ENCODE data around the gene GCGR.

Gene GCGR

DNA sequence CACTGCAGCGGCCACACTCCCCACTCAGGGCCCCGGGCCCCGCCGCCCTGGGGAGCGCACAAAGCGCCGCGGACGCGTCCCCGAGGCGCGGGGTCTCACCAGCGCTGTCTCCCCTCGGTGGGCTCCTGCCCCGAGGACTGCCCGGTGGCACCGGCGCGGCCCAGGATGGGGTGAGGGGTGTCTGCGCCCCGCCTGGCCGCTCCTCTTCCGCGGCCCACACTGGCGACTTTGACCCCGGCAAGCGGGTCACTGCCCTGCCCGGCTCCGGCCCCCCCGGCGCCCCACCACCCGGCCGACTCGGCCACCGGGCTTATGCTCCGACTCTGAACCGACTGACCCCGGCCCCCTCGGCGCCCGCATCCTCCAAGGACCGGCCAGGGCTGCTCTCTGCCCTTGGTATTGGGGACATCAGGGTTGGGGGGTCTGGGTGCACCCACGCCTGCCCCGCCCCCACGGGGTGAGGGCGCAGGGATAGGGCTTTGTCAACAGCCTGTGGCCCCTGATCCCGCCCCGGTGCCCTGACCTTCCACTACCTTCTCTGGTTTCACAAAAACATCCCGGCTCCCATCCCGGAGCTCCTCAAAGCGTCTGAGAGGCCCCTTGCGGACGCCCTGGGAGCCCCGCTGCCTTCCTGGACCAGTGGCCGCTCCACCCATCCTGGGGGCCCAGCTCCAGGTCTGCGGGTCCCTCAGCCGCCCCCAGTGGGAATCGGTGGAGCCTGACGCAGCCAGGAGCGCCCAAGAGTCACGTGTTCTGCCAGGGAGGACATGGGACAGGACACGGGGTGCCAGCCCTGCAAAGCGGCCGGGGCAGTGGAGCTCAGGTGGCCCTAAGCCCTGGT is 829 bp downstream of the GCGR start:
- Histone ChIP-seq H2AFZ (ENCODE audit: low read depth, low read length) (no peak overlapping the region), H3K27me3 (ENCODE audit: low read depth, low read length) (peaks cover 4% of the 10 kb centered on the region; the same call in 1 of the 2 replicates), H3K9ac (ENCODE audit: low read length) (no peak overlapping the region), H3K27ac (ENCODE audit: low read length) (no peak overlapping the region), H4K20me1 (ENCODE audit: insufficient read depth, low read length) (no peaks in the 10 kb centered on the region), H3K4me1 (ENCODE audit: low read length) (no peaks in the 10 kb centered on the region), H3K4me3 (ENCODE audit: low read length) (no peak overlapping the region), H3K4me2 (ENCODE audit: low read length) (no peak overlapping the region), H3K9me3 (ENCODE audit: insufficient read depth, low read length) (no peaks in the 10 kb centered on the region), H3K36me3 (replicated peaks; ENCODE audit: low read depth, low read length) (no peaks in the 10 kb centered on the region), H3K79me2 (ENCODE audit: low read length) (no peaks in the 10 kb centered on the region)
- TF ChIP-seq, protein P1, sequence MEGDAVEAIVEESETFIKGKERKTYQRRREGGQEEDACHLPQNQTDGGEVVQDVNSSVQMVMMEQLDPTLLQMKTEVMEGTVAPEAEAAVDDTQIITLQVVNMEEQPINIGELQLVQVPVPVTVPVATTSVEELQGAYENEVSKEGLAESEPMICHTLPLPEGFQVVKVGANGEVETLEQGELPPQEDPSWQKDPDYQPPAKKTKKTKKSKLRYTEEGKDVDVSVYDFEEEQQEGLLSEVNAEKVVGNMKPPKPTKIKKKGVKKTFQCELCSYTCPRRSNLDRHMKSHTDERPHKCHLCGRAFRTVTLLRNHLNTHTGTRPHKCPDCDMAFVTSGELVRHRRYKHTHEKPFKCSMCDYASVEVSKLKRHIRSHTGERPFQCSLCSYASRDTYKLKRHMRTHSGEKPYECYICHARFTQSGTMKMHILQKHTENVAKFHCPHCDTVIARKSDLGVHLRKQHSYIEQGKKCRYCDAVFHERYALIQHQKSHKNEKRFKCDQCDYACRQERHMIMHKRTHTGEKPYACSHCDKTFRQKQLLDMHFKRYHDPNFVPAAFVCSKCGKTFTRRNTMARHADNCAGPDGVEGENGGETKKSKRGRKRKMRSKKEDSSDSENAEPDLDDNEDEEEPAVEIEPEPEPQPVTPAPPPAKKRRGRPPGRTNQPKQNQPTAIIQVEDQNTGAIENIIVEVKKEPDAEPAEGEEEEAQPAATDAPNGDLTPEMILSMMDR (IDR thresholded peaks at IDR 0.05; ENCODE audit: low read depth, low read length): no peak
- TF ChIP-seq EZH2phosphoT487 (IDR thresholded peaks at IDR 0.05; ENCODE audit: low read depth): no peak

DNA sequence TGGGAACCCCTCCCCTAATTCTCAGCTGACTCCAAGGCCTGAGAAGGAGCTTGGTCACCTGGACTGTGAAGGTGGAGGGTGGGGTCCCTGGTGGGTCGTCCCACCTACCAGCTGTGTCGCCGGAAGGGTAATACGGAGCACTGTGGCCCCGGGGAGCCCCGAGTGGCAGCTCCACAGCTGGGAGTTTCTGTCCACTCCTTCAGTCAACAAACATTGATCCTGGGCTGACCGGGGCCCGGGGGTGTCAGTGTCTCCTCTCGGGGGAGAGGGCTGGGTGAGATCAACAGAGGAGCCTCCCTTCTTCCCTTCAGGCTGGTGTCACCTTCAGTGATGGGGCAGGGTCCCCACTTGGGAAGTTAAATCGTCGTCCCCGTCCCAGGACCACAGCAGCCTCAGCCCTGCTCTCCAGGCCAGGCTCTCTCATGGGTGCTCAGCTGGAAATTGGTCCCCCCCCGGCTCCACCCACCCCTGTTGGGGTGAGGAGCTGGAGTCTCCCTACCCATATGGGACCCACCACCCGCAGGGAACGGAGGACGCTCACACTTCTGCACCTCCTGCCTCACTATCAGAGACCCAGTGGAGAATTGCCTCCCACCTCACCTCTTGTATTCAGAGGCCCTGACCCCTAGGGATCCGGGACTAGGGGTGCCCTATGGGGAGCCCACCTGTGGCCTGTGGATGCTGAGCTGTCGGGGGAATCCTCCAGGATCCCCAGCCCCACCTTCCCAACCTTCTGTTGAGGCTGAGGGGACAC is 1.9 kb downstream of the GCGR start:
- Histone ChIP-seq H2AFZ (ENCODE audit: low read depth, low read length) (no peak overlapping the region), H3K4me3 (ENCODE audit: low read length) (no peak overlapping the region), H3K4me1 (ENCODE audit: low read length) (no peaks in the 10 kb centered on the region), H3K9me3 (ENCODE audit: insufficient read depth, low read length) (no peaks in the 10 kb centered on the region), H4K20me1 (ENCODE audit: insufficient read depth, low read length) (no peaks in the 10 kb centered on the region), H3K36me3 (replicated peaks; ENCODE audit: low read depth, low read length) (no peaks in the 10 kb centered on the region), H3K4me2 (ENCODE audit: low read length) (no peak overlapping the region), H3K9ac (ENCODE audit: low read length) (no peak overlapping the region), H3K27ac (ENCODE audit: low read length) (no peak overlapping the region), H3K27me3 (ENCODE audit: low read depth, low read length) (peaks cover 4% of the 10 kb centered on the region; the same call in 1 of the 2 replicates), H3K79me2 (ENCODE audit: low read length) (no peaks in the 10 kb centered on the region)
- TF ChIP-seq EZH2phosphoT487 (IDR thresholded peaks at IDR 0.05; ENCODE audit: low read depth): no peak
- TF ChIP-seq, protein P1 (IDR thresholded peaks at IDR 0.05; ENCODE audit: low read depth, low read length): no peak

DNA sequence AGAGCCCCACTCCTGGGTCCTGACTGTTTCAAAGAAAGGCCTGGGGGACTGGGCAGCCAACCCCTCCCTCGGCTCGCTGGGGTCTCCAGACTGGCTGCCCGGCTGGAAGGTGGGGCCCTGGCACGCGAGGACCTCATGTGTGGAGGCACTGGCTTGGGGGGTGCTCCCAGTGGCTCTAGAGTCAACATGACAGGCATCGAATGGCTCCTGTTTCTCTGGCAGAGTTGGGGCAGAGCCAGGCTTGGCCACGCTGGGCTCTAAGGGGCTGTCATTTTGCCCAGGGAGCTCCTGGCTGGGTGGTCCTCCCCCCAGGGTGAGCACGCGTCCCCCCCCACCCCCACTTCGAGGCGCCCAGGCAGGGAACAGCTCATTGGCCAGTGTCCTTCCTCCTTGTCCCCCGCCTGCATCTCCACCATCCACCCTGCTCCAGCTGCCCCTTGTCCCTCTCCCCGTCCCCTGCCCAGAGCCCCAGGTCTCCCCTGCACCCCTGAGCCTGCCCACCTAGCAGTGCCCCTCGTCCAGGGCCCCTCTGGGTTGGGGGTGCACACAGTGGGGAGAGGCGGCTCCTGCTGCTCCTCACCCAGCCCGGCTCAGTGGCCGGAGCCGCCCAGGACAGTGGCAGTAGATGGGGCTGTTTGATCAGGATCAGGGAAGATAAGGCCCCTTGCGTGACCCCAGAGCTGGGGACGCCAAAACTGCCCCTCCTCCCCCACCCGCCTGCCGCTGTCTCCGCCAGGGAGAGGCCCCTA is 2.7 kb downstream of the GCGR start:
- Histone ChIP-seq H3K9me3 (ENCODE audit: insufficient read depth, low read length) (no peaks in the 10 kb centered on the region), H3K36me3 (replicated peaks; ENCODE audit: low read depth, low read length) (no peaks in the 10 kb centered on the region), H2AFZ (ENCODE audit: low read depth, low read length) (no peak overlapping the region), H3K27me3 (ENCODE audit: low read depth, low read length) (peaks cover 4% of the 10 kb centered on the region; the same call in 1 of the 2 replicates), H4K20me1 (ENCODE audit: insufficient read depth, low read length) (no peaks in the 10 kb centered on the region), H3K4me1 (ENCODE audit: low read length) (no peaks in the 10 kb centered on the region), H3K4me2 (ENCODE audit: low read length) (no peak overlapping the region), H3K27ac (ENCODE audit: low read length) (no peak overlapping the region), H3K79me2 (ENCODE audit: low read length) (no peaks in the 10 kb centered on the region), H3K4me3 (ENCODE audit: low read length) (no peak overlapping the region), H3K9ac (ENCODE audit: low read length) (no peak overlapping the region)
- TF ChIP-seq EZH2phosphoT487 (IDR thresholded peaks at IDR 0.05; ENCODE audit: low read depth): no peak

DNA sequence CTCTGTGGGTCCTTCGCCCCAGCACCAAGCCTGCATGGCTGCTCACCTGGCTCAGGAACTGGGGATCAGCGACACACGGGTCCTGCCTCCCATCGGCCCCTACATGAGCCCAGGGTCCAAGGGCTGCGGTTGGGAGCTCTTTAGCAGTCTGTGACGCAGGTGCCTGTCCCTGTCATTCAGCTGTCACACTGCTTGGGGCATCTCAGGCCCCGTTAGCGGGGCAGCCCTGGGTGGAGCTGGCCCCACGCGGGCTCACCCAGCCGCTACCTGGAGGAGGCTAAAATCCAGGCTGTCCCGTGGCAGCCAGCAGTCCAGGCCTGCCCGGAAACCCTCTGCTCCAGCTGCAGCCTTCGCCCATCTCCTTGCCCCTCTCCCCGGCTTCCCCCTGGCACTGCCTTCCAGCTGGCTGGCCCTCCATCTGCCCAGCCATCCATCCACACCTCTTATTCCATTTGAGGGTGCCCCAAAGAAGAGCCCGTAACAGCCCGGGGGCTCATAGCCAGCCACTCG is 3.3 kb downstream of the GCGR start:
- no peak overlapping the region for H2AFZ ChIP-seq (ENCODE audit: low read depth, low read length)
- no peak overlapping the region for H3K9ac ChIP-seq (ENCODE audit: low read length)
- no peak for TF ChIP-seq EZH2phosphoT487 (IDR thresholded peaks at IDR 0.05; ENCODE audit: low read depth)
- H4K20me1 ChIP-seq (ENCODE audit: insufficient read depth, low read length): no peaks in the 10 kb centered on the region
- H3K4me3 ChIP-seq (ENCODE audit: low read length): no peak overlapping the region
- H3K4me1 ChIP-seq (ENCODE audit: low read length): no peaks in the 10 kb centered on the region
- H3K4me2 ChIP-seq (ENCODE audit: low read length): no peak overlapping the region
- no peaks in the 10 kb centered on the region for H3K79me2 ChIP-seq (ENCODE audit: low read length)
- no peak overlapping the region for H3K27ac ChIP-seq (ENCODE audit: low read length)
- no peaks in the 10 kb centered on the region for H3K36me3 ChIP-seq (replicated peaks; ENCODE audit: low read depth, low read length)
- H3K9me3 ChIP-seq (ENCODE audit: insufficient read depth, low read length): no peaks in the 10 kb centered on the region
- H3K27me3 ChIP-seq (ENCODE audit: low read depth, low read length): peaks cover 4% of the 10 kb centered on the region; the same call in 1 of the 2 replicates
